Measurements from ENCODE around the gene FSIP2. TPM values are rescaled to one million over a fixed set of nuclear protein-coding genes. Genes with fewer than 3 reads are reported as not detected.

The FSIP2 gene
- total and polyA plus RNA-seq, 2 experiments from 2014 or later = 1.9 to 8.6 TPM

- TF ChIP-seq EZH2phosphoT487 (IDR thresholded peaks at IDR 0.05; ENCODE audit: low read depth, severe bottlenecking, unreplicated experiment) (no peak), EZH2 (IDR thresholded peaks at IDR 0.05; ENCODE audit: borderline replicate concordance) (no peak), CTCF (IDR thresholded peaks at IDR 0.05; ENCODE audit: poor library complexity) (no peak)
- H3K4me3 ChIP-seq = no peak overlapping the region
- no peaks in the 10 kb centered on the region for H4K20me1 ChIP-seq (ENCODE audit: insufficient read depth, poor library complexity, severe bottlenecking)
- no peak overlapping the region for H3K27ac ChIP-seq
- no peak for DNase-seq (ENCODE audit: low spot score)
- H2AFZ ChIP-seq = no peak overlapping the region
- WGBS (ENCODE audit: low lambda C conversion rate, missing lambda C conversion rate) = 96% methylated on average over 2 of the region's 2 CpGs
- H3K9me2 ChIP-seq (replicated peaks; ENCODE audit: insufficient read depth) = no peaks in the 10 kb centered on the region
- H3K79me2 ChIP-seq = no peaks in the 10 kb centered on the region
- H3K9me3 ChIP-seq (ENCODE audit: low read depth) = no peaks in the 10 kb centered on the region
- no peaks in the 10 kb centered on the region for H3K4me1 ChIP-seq (ENCODE audit: insufficient read depth)
- no peak overlapping the region for H3K4me2 ChIP-seq
- no peaks in the 10 kb centered on the region for H3K36me3 ChIP-seq (replicated peaks; ENCODE audit: insufficient read depth, low read depth)
- H3K27me3 ChIP-seq = no peaks in the 10 kb centered on the region
Observed at GRCh38 chr2:185823773-185824172, 85.2 kb downstream of the FSIP2 start.

GRCh38 chr2:185825557-185825956, 87.0 kb downstream of the FSIP2 start:
- Histone ChIP-seq H3K27ac (no peak overlapping the region), H4K20me1 (ENCODE audit: insufficient read depth, poor library complexity, severe bottlenecking) (no peaks in the 10 kb centered on the region)

GRCh38 chr2:185828326-185828725, 89.7 kb downstream of the FSIP2 start:
- H3K27ac ChIP-seq = no peak overlapping the region
- H3K4me2 ChIP-seq = no peak overlapping the region
- no peaks in the 10 kb centered on the region for H3K9me2 ChIP-seq (replicated peaks; ENCODE audit: insufficient read depth)
- H3K4me3 ChIP-seq = no peak overlapping the region
- no peaks in the 10 kb centered on the region for H3K36me3 ChIP-seq (replicated peaks; ENCODE audit: insufficient read depth, low read depth)
- no peak for DNase-seq (ENCODE audit: low spot score)
- no peaks in the 10 kb centered on the region for H3K9me3 ChIP-seq (ENCODE audit: low read depth)
- H2AFZ ChIP-seq = no peak overlapping the region
- no peaks in the 10 kb centered on the region for H4K20me1 ChIP-seq (ENCODE audit: insufficient read depth, poor library complexity, severe bottlenecking)
- 62% methylated on average over 3 of the region's 3 CpGs for WGBS (ENCODE audit: low lambda C conversion rate, missing lambda C conversion rate)
- H3K4me1 ChIP-seq (ENCODE audit: insufficient read depth) = no peaks in the 10 kb centered on the region
- H3K79me2 ChIP-seq = no peaks in the 10 kb centered on the region
- no peaks in the 10 kb centered on the region for H3K27me3 ChIP-seq
- TF ChIP-seq EZH2 (IDR thresholded peaks at IDR 0.05; ENCODE audit: borderline replicate concordance) (no peak), EZH2phosphoT487 (IDR thresholded peaks at IDR 0.05; ENCODE audit: low read depth, severe bottlenecking, unreplicated experiment) (no peak), CTCF (IDR thresholded peaks at IDR 0.05; ENCODE audit: poor library complexity) (no peak)

More at GRCh38 chr2:185825557-185825956, 87.0 kb downstream of the FSIP2 start:
- Histone ChIP-seq H3K9me3 (ENCODE audit: low read depth) (no peaks in the 10 kb centered on the region), H3K4me1 (ENCODE audit: insufficient read depth) (no peaks in the 10 kb centered on the region), H3K27me3 (no peaks in the 10 kb centered on the region), H3K9me2 (replicated peaks; ENCODE audit: insufficient read depth) (no peaks in the 10 kb centered on the region), H2AFZ (no peak overlapping the region), H3K4me3 (no peak overlapping the region), H3K36me3 (replicated peaks; ENCODE audit: insufficient read depth, low read depth) (no peaks in the 10 kb centered on the region), H3K79me2 (no peaks in the 10 kb centered on the region), H3K4me2 (no peak overlapping the region)
- TF ChIP-seq EZH2phosphoT487 (IDR thresholded peaks at IDR 0.05; ENCODE audit: low read depth, severe bottlenecking, unreplicated experiment) (no peak), CTCF (IDR thresholded peaks at IDR 0.05; ENCODE audit: poor library complexity) (no peak)
- no peak for DNase-seq (ENCODE audit: low spot score)

- no peak overlapping the region for H3K4me2 ChIP-seq
- TF ChIP-seq EZH2phosphoT487 (IDR thresholded peaks at IDR 0.05; ENCODE audit: low read depth, severe bottlenecking, unreplicated experiment) (no peak), CTCF (IDR thresholded peaks at IDR 0.05; ENCODE audit: poor library complexity) (no peak), EZH2 (IDR thresholded peaks at IDR 0.05; ENCODE audit: borderline replicate concordance) (no peak)
- H3K27ac ChIP-seq = no peak overlapping the region
- H3K9me3 ChIP-seq (ENCODE audit: low read depth) = no peaks in the 10 kb centered on the region
- WGBS (ENCODE audit: low lambda C conversion rate, missing lambda C conversion rate) = 84% methylated on average over 1 of the region's 1 CpG
- H3K79me2 ChIP-seq = no peaks in the 10 kb centered on the region
- no peaks in the 10 kb centered on the region for H4K20me1 ChIP-seq (ENCODE audit: insufficient read depth, poor library complexity, severe bottlenecking)
- H3K36me3 ChIP-seq (replicated peaks; ENCODE audit: insufficient read depth, low read depth) = no peaks in the 10 kb centered on the region
- no peaks in the 10 kb centered on the region for H3K4me1 ChIP-seq (ENCODE audit: insufficient read depth)
- no peak for DNase-seq (ENCODE audit: low spot score)
- H3K4me3 ChIP-seq = no peak overlapping the region
- no peaks in the 10 kb centered on the region for H3K9me2 ChIP-seq (replicated peaks; ENCODE audit: insufficient read depth)
- no peak overlapping the region for H2AFZ ChIP-seq
- H3K27me3 ChIP-seq = no peaks in the 10 kb centered on the region
Observed at GRCh38 chr2:185833864-185834263, 95.3 kb downstream of the FSIP2 start.
